Measurements from ENCODE around the gene MDP1. TPM values are rescaled to one million over a fixed set of nuclear protein-coding genes. Genes with fewer than 3 reads are reported as not detected.

Gene MDP1
- polyA plus RNA-seq, 1 donor (not counting 4 experiments of a cell fraction or from before 2014, with no cell fraction given) = 7.3 TPM

GRCh38 chr14:24172261-24172860, 43.5 kb downstream of the MDP1 start:
- dilution Hi-C loops (cut with MboI; ENCODE audit: extremely low pct_ligation_motif_present, low sequenced_read_pairs) = no loop called here
- no peak overlapping the region for H3K27ac ChIP-seq (ENCODE audit: control insufficient read depth, insufficient read depth, low read length)
- no peaks in the 10 kb centered on the region for H3K27me3 ChIP-seq (ENCODE audit: control insufficient read depth, extremely low read depth, insufficient read depth, low read length)
- no peak overlapping the region for H3K9ac ChIP-seq (ENCODE audit: control insufficient read depth, extremely low read depth, insufficient read depth, low read length)
- H3K4me3 ChIP-seq (ENCODE audit: control insufficient read depth in 2 of 3, extremely low read depth in 1 of 3, insufficient read depth in 2 of 3, low read depth in 1 of 3, low read length in 3 of 3) = no peak overlapping the region
- H3K79me2 ChIP-seq (ENCODE audit: control insufficient read depth, insufficient read depth, low read length) = no peaks in the 10 kb centered on the region
- no peaks in the 10 kb centered on the region for H3K9me3 ChIP-seq (ENCODE audit: control insufficient read depth, low read depth, low read length)
- no peak for DNase-seq (ENCODE audit: low read depth, low spot score)
- FAIRE-seq = no peak
- no peak overlapping the region for H2AFZ ChIP-seq (ENCODE audit: control insufficient read depth, low read length)
- no peaks in the 10 kb centered on the region for H3K4me1 ChIP-seq (ENCODE audit: control insufficient read depth, extremely low read depth, insufficient read depth, low read length)
- TF ChIP-seq EZH2 (IDR thresholded peaks at IDR 0.05; ENCODE audit: low read length) (no peak), CTCF (optimal IDR thresholded peaks at IDR 0.05 in 1 of 3, IDR thresholded peaks at IDR 0.05 in 1 of 3, conservative IDR thresholded peaks at IDR 0.05 in 1 of 3; ENCODE audit: extremely low read depth in 1 of 3, insufficient read depth in 2 of 3, low read length in 3 of 3) (no peak)
- H3K9me1 ChIP-seq (ENCODE audit: control insufficient read depth, extremely low read depth, insufficient read depth, low read length) = no peaks in the 10 kb centered on the region
- H4K20me1 ChIP-seq (ENCODE audit: control insufficient read depth, extremely low read depth, insufficient read depth, low read length) = no peaks in the 10 kb centered on the region
- peaks cover 9 to 34% of the 10 kb centered on the region in 2 experiments for H3K36me3 ChIP-seq (ENCODE audit: control insufficient read depth in 2 of 2, extremely low read depth in 1 of 2, insufficient read depth in 2 of 2, low read length in 2 of 2)
- no peak overlapping the region for H3K4me2 ChIP-seq (ENCODE audit: control insufficient read depth, extremely low read depth, insufficient read depth, low read depth, low read length)

- FAIRE-seq = no peak
- no peaks in the 10 kb centered on the region for H3K27me3 ChIP-seq (ENCODE audit: control insufficient read depth, extremely low read depth, insufficient read depth, low read length)
- TF ChIP-seq CTCF (optimal IDR thresholded peaks at IDR 0.05 in 1 of 3, IDR thresholded peaks at IDR 0.05 in 1 of 3, conservative IDR thresholded peaks at IDR 0.05 in 1 of 3; ENCODE audit: extremely low read depth in 1 of 3, insufficient read depth in 2 of 3, low read length in 3 of 3) = no peak
- TF ChIP-seq EZH2 (IDR thresholded peaks at IDR 0.05; ENCODE audit: low read length) = no peak
- H3K9me3 ChIP-seq (ENCODE audit: control insufficient read depth, low read depth, low read length) = no peaks in the 10 kb centered on the region
- H3K9ac ChIP-seq (ENCODE audit: control insufficient read depth, extremely low read depth, insufficient read depth, low read length) = no peak within 1 kb of the TSS
- no peak within 1 kb of the TSS for H3K4me2 ChIP-seq (ENCODE audit: control insufficient read depth, extremely low read depth, insufficient read depth, low read depth, low read length)
- no peaks in the 10 kb centered on the region for H3K4me1 ChIP-seq (ENCODE audit: control insufficient read depth, extremely low read depth, insufficient read depth, low read length)
- no peak within 1 kb of the TSS for H2AFZ ChIP-seq (ENCODE audit: control insufficient read depth, low read length)
- no peak for DNase-seq (ENCODE audit: low read depth, low spot score)
- H3K36me3 ChIP-seq (ENCODE audit: control insufficient read depth in 2 of 2, extremely low read depth in 1 of 2, insufficient read depth in 2 of 2, low read length in 2 of 2) = peaks cover 9 to 31% of the 10 kb centered on the region in 2 experiments
- no peak within 1 kb of the TSS for H3K27ac ChIP-seq (ENCODE audit: control insufficient read depth, insufficient read depth, low read length)
- dilution Hi-C loops (cut with MboI; ENCODE audit: extremely low pct_ligation_motif_present, low sequenced_read_pairs) = no loop called here
- H3K79me2 ChIP-seq (ENCODE audit: control insufficient read depth, insufficient read depth, low read length) = no peaks in the 10 kb centered on the region
- no peaks in the 10 kb centered on the region for H3K9me1 ChIP-seq (ENCODE audit: control insufficient read depth, extremely low read depth, insufficient read depth, low read length)
- no peaks in the 10 kb centered on the region for H4K20me1 ChIP-seq (ENCODE audit: control insufficient read depth, extremely low read depth, insufficient read depth, low read length)
- H3K4me3 ChIP-seq (ENCODE audit: control insufficient read depth in 2 of 3, extremely low read depth in 1 of 3, insufficient read depth in 2 of 3, low read depth in 1 of 3, low read length in 3 of 3) = no peak within 1 kb of the TSS
Observed at GRCh38 chr14:24171422-24172260, 44.2 kb downstream of the MDP1 start, which contains the start of gene REC8. Gene REC8, plus strand, starts transcription at chr14:24172080. Its CDS starts 473 bp downstream, at chr14:24172553.
